ENCODE results near the gene SHANK1. TPM values are rescaled to one million over a fixed set of nuclear protein-coding genes. Genes with fewer than 3 reads are reported as not detected.

Gene SHANK1
- total RNA-seq: 1 to 10 TPM in 1 of 4 donors, not detected in 3; 1.0 TPM

DNA sequence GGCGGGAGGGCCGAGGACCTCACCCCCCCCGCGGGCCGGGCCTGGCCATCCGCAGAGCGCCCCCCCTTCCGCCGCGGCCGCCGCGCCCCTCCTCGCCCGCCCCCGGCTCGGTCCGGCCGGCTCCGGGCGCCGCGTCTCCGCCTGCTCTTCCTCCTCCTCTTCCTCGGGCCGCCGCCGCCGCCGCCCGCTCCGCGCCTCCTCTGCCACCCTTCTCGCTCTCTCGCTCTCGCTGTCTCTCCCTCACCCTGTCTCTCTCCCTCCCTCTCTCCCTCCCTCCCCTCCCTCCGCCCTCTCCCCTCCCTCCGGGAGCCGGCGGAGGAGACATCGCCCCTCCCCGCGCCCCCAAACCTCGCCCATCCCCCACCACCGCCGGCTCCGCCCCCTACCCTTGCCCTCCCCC is at the start of gene SHANK1:
Gene SHANK1 (minus strand): TSS at position 237 of the 400 bp plus-strand sequence. CDS start 2,883 bp downstream, outside the sequence.
- TF ChIP-seq, protein P1, sequence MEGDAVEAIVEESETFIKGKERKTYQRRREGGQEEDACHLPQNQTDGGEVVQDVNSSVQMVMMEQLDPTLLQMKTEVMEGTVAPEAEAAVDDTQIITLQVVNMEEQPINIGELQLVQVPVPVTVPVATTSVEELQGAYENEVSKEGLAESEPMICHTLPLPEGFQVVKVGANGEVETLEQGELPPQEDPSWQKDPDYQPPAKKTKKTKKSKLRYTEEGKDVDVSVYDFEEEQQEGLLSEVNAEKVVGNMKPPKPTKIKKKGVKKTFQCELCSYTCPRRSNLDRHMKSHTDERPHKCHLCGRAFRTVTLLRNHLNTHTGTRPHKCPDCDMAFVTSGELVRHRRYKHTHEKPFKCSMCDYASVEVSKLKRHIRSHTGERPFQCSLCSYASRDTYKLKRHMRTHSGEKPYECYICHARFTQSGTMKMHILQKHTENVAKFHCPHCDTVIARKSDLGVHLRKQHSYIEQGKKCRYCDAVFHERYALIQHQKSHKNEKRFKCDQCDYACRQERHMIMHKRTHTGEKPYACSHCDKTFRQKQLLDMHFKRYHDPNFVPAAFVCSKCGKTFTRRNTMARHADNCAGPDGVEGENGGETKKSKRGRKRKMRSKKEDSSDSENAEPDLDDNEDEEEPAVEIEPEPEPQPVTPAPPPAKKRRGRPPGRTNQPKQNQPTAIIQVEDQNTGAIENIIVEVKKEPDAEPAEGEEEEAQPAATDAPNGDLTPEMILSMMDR (IDR thresholded peaks at IDR 0.05; ENCODE audit: low read depth): no peak

DNA sequence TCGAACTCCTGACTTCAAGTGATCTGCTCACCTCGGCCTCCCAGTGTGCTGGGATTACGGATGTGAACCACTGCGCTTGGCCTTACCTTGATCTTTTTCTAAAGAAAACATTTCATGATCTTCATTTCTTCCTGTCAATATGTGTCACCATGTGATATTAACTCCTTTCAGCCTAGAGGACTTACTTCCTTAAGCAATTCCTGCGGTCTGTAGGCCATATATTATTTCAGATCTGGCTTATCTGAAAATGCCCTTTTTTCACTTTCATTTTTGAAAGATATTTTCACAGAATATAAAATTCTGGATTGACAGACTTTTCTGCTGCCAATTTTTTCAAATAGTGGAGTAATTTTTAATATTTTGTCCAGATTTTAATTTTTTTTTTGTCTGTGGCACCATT is 48.7 kb upstream of the SHANK1 start:
- TF ChIP-seq, protein P1 (IDR thresholded peaks at IDR 0.05; ENCODE audit: low read depth): no peak

DNA sequence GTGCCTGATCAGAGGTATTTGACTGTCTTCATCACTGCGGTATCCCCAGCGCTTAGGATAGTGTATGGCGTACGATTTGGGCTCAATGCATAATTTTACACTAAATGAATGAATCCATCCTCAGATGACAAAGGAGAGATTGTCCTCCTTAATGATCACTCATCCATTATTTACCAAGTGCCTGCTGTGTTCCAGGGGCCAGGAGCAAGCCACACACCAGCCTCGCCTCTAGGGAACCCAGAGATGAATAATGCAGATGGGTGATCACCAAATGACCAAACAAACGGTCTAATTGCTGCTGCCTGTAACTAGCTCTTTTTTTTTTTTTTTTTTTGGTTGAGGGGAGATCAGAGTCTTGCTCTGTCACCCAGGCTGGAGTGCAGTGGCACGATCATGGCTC is 44.8 kb upstream of the SHANK1 start:
- TF ChIP-seq, protein P1 (IDR thresholded peaks at IDR 0.05; ENCODE audit: low read depth): no peak

DNA sequence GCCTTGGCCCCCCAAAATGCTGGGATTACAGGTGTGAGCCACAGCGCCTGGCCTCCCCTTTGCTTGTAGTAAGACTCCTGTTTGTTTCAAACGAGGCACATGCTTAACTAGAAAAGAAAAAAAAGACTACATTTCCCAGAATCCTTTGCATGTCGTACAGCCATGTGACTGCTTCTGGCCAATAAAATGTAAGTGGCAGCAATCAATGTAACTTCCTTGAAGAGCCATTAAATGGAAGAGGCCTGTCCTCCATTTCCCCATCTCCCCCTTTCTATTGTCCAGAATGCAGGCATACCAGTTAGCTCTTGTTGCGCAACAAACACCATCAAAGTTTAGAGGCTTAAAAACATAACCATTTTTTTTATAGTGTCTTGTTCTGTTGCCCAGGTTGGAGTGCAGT is 40.3 kb upstream of the SHANK1 start:
- TF ChIP-seq, protein P1 (IDR thresholded peaks at IDR 0.05; ENCODE audit: low read depth): no peak

DNA sequence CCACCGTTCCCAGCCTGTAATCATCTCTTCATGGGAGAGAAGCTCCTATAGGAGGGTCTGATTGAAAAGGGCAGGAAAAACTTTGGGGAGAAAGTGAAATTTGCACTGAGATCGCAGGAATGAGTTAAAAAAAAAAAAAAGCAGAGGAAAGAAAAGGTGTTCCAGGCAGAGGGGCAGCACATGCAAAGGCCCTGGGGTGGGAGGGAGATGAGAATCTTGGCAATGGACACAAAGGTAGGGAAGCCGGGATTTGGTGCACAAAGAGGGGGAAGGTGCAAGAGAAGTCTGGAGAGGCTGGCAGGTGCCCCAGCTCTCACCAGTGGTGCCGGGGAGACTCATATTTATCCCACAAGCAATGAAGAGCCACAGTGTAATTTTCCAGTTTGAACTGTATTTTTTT is 34.3 kb upstream of the SHANK1 start:
- TF ChIP-seq, protein P1 (IDR thresholded peaks at IDR 0.05; ENCODE audit: low read depth): no peak

DNA sequence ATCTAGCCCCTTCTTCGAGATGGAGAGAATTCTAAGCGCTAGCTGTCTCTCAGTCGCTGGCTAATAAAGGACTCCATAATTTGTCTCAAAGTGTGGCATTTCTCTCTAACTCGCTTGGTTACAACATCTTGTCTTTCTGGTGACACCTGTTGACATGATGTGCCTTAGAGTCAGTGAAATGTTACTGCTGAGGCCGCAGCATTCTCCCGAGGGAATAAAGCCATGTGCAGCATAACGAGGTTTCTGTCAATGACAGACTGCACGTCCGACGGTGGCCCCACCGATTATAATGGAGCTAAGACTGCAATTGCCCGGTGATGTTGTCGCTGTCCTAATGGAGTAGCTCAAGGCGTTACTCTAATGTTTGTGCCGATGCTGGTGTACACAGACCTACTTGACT is 30.4 kb upstream of the SHANK1 start:
- TF ChIP-seq, protein P1 (IDR thresholded peaks at IDR 0.05; ENCODE audit: low read depth): no peak

DNA sequence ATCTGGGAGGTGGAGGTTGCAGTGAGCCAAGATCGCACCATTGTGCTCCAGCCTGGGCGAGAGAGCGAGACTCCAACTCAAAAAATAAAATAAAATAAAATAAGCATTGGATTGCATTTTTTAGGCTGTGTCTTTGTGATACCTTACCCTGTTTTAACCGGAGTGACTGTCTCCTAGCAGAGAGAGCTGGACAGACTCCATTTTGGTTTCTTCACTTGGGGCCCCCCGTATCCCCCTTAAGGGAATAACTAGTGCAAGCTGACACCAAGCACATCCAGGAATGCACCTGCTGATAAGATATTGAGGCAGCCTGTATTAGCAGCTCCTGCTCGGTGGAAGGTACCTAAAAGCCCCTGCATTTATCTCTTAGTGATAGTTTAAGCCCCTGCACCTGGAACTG is 29.9 kb upstream of the SHANK1 start:
- TF ChIP-seq, protein P1 (IDR thresholded peaks at IDR 0.05; ENCODE audit: low read depth): no peak

Data from subcutaneous adipose tissue (tissue), 4 donors.